Heart left ventricle (tissue), 16 donors: ENCODE results near the gene PPM1L. TPM values are rescaled to one million over a fixed set of nuclear protein-coding genes. Genes with fewer than 3 reads are reported as not detected.
A peak's percentile ranks its signal among the peaks of the same experiment; 100 is the strongest.
"Not testable (repeated sequence)": the region's sequence is repeated elsewhere in the genome, so short reads cannot be mapped to it uniquely, and the experiment has no call there.

ENCODE experiments used
- ATAC-seq, 4 donors: fragments of 200-7000 bp; cut with Tn5 transposase; one replicate each; pipeline ENCODE4 v1.9.1; 2020 to 2022; ENCODE audit warnings: moderate library complexity in 4 of 4, mild to moderate bottlenecking in 3 of 4, moderate number of reproducible peaks in 1 of 4
- DNase-seq, 5 donors: peaks; one replicate each; pipeline ENCODE4 v3.0.0-alpha.2; 2020
- H3K27ac ChIP-seq, 12 donors: fragments of 200-600 bp; sonication (generic) in 4 of 12; one replicate each; pipeline versions ENCODE4 v1.5.0 to v1.8.0; 2016 to 2022; ENCODE audit warnings: mild to moderate bottlenecking in 2 of 12
- H3K27me3 ChIP-seq, 9 donors: fragments of 200-600 bp; sonication (generic) in 2 of 9; one replicate each; pipeline versions ENCODE4 v1.5.1 to v1.8.0; 2016 to 2022; ENCODE audit warnings: mild to moderate bottlenecking in 3 of 9
- H3K36me3 ChIP-seq, 9 donors: fragments of 200-600 bp; sonication (generic) in 2 of 9; one replicate each; pipeline versions ENCODE4 v1.5.0 to v1.8.0; 2018 to 2022; ENCODE audit warnings: mild to moderate bottlenecking in 2 of 9
- H3K4me1 ChIP-seq, 12 donors: fragments of 200-600 bp; sonication (generic) in 4 of 12; one replicate each; pipeline versions ENCODE4 v1.5.0 to v1.8.0; 2016 to 2022; ENCODE audit warnings: mild to moderate bottlenecking in 3 of 12
- H3K4me3 ChIP-seq, 12 donors: fragments of 200-600 bp; sonication (generic) in 4 of 12; one replicate each; pipeline versions ENCODE4 v1.5.0 to v1.8.0; 2017 to 2022; ENCODE audit warnings: mild to moderate bottlenecking in 9 of 12, moderate library complexity in 4 of 12
- H3K9me3 ChIP-seq, 12 donors: fragments of 200-600 bp; sonication (generic) in 4 of 12; one replicate each; pipeline versions ENCODE4 v1.5.0 to v1.8.0; 2016 to 2022; ENCODE audit warnings: mild to moderate bottlenecking in 1 of 12
- CTCF ChIP-seq, 12 donors: fragments of 200-600 bp; sonication (generic) in 4 of 12; IDR thresholded peaks; one replicate each; pipeline versions ENCODE4 v1.5.0 to v1.8.0; 2018 to 2022; ENCODE audit warnings: antibody characterized with exemption in 12 of 12, mild to moderate bottlenecking in 5 of 12
- POLR2A ChIP-seq, 2 donors: fragments of 450-650 bp; IDR thresholded peaks; one replicate each; pipeline ENCODE4 v1.6.1; 2017; ENCODE audit warnings: antibody characterized with exemption in 2 of 2, mild to moderate bottlenecking in 2 of 2, moderate library complexity in 2 of 2
- WGBS, 4 donors: extraction: QIAGEN DNeasy Blood & Tissue Kit in 2 of 4; methylation state at CpG; one replicate each; pipeline versions ENCODE4 v1.1.5 to v1.1.7; 2013 to 2018; 5-methylcytosine and 5-hydroxymethylcytosine counted together
- intact Hi-C, 10 donors: fragments of 100-400 bp; cut with DNase I; formaldehyde crosslinking; loops; one replicate each; pipeline versions ENCODE4 v1.11.1 to v1.14.2; 2022
- long read RNA-seq, 3 donors: library from polyadenylated mRNA; unstranded; transcript quantifications; one replicate each; pipeline ENCODE4 v2.0.0, GENCODE V29; 2020 to 2021
- polyA plus RNA-seq, 2 donors: library from polyadenylated mRNA; stranded (reverse); fragments of 200-250 nt; gene quantifications; one replicate each; pipeline ENCODE4 v1.2.3, GENCODE V29; 2013
- total RNA-seq, 9 donors: library from RNA; depleted of rRNA in 2 of 9; stranded (reverse); fragments of >200 nt in 2 of 9; fragmentation: NEBNext Ultra II Directional in 3 of 9; extraction: Animal tissue kit (Norgen Biotek cat#: 25700) in 3 of 9; gene quantifications; one replicate each; pipeline versions ENCODE4 v1.1.0 to v1.2.4, GENCODE V29; 2016 to 2023
- donor health status: ischemic (EF 13 %, LVEDD 7.1; RV severe dilation, severe dysfunction).
- donor health status: healthy with polysubstance abuse.
- donor health status: DM: no; HTN: yes; CAD: no.
- donor health status: DM: no; HTN: no; CAD: no.
- donor health status: ischemic (EF 25% LVEDD 6.9; RV normal size, moderate dysfunction).
- donor health status: ischemic (EF 25% LVEDD 5.7; RV mildly dilated, moderate dysfunction).
- donor health status: healthy.
- donor health status: DM: yes; HTN: yes; CAD: no.
- donor health status: ischemic (EF 35%, LVEDD 5.7; RV mildly dilated, moderate dysfunction).
- donor health status: nonischemic (EF 11% LVEDD 7.7; RV severe dilation, severe dysfunction).
- donor health status: DM: yes; HTN: yes; CAD: no.
- donor health status: PGD.
- donor health status: ischemic (EF 29% LVEDD 5.4; RV normal size, mild dysfunction).
- donor health status: nonischemic (EF 23%, LVEDD 6.1; RV moderate dilation, normal function).

PPM1L gene
- total RNA-seq: 10 to 100 TPM; 31.4 to 89.6 (median 45.9) TPM
- polyA plus RNA-seq: 10 to 100 TPM in 1 of 2 donors, 1 to 10 TPM in 1; 6.2 to 14.9 TPM
- long read RNA-seq, donor 1, partial matches to known transcripts: 0 of 4 reads
- long read RNA-seq, donor 1, other reads (novel, unspliced or antisense): 4 of 4 reads
- long read RNA-seq, donor 2, partial matches to known transcripts: 1 of 15 reads
- long read RNA-seq, donor 2, other reads (novel, unspliced or antisense): 14 of 15 reads
- long read RNA-seq, donor 3, partial matches to known transcripts: 1 of 9 reads
- long read RNA-seq, donor 3, other reads (novel, unspliced or antisense): 8 of 9 reads

DNA sequence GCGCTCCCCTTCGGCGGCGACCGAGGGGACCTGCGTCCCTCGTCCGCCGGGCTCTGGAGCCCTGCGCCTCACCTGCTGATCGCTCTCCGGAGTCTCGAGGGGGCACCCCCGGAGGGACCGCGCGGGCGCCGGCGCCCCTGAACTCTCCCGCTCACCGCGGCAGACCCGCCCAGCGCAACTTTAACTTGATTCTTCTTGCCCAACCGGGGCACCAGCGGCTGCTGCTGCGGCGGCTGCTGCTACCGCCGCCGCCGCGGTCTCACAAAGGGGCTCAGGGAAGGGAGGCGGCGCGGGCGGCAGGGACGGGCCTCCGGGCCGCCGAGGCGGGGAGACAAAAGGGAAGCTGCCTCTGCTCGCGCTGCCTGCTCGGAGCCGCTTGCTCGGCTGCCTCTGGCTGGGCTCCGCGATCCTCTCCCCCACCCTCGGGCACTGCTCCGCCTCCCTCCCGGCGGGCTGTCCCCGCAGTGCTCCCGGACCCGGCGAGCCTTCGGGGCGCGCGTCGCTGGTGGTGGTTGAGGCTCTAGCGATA lies at the start of gene PPM1L:
Gene PPM1L (plus strand): TSS at position 456 of the 529 bp plus-strand sequence.
- peaks cover 0 to 38% (median 13%) of the 10 kb centered on the region in 12 donors for H3K4me1 ChIP-seq
- WGBS, 4 donors: 0 to 1% (median 0%) methylated on average over 28 to 64 of the region's 64 CpGs

GRCh38 chr3:160707187-160707794 lies 48.7 kb upstream of the PPM1L start:
- 15 to 21% (median 19%) methylated on average over 4 of the region's 4 CpGs for WGBS, 4 donors
- peaks cover 0 to 3% (median 0%) of the 10 kb centered on the region in 12 donors for H3K4me1 ChIP-seq
- no peaks in the 10 kb centered on the region for H3K36me3 ChIP-seq
- no peaks in the 10 kb centered on the region for H3K27me3 ChIP-seq
- intact Hi-C loops: loop anchor here in 9 of 10 donors (1.0 to 10.0 kb wide), 9 partner anchors 50 to 718 kb away; partner anchors contain the start of gene PPM1L (in 1 of the 9)
- TF ChIP-seq POLR2A (IDR thresholded peaks at IDR 0.05): no peak
- peak; percentile 43 to 78 (median 61) for TF ChIP-seq CTCF (IDR thresholded peaks at IDR 0.05)
- H3K4me3 ChIP-seq: no peak overlapping the region
- H3K9me3 ChIP-seq: no peaks in the 10 kb centered on the region
- H3K27ac ChIP-seq: no peak overlapping the region
- peak in 2 of 5 donors; percentile 31 to 43 for DNase-seq
- ATAC-seq: peak; percentile 58 to 85 (median 72)

More for the DNA sequence above, at the start of gene PPM1L:
- intact Hi-C loops: loop anchor here in 8 of 10 donors (1.0 to 10.0 kb wide), 14 partner anchors 17 to 466 kb away; partner anchors contain the start of genes KPNA4 (in 5 of the 8) and NMD3 (in 3 of the 8)
- DNase-seq (peak; percentile 57 to 88 (median 71)), ATAC-seq (peak; percentile 2 to 50 (median 29))
- H3K4me3 ChIP-seq: peak within 1 kb of the TSS; percentile 66 to 93 (median 82)
- H3K27me3 ChIP-seq: no peaks in the 10 kb centered on the region
- H3K9me3 ChIP-seq: no peaks in the 10 kb centered on the region
- no peak for TF ChIP-seq POLR2A (IDR thresholded peaks at IDR 0.05)
- TF ChIP-seq CTCF (IDR thresholded peaks at IDR 0.05): no peak
- H3K36me3 ChIP-seq: no peaks in the 10 kb centered on the region
- H3K27ac ChIP-seq: peak within 1 kb of the TSS; percentile 87 to 99 (median 96)

DNA sequence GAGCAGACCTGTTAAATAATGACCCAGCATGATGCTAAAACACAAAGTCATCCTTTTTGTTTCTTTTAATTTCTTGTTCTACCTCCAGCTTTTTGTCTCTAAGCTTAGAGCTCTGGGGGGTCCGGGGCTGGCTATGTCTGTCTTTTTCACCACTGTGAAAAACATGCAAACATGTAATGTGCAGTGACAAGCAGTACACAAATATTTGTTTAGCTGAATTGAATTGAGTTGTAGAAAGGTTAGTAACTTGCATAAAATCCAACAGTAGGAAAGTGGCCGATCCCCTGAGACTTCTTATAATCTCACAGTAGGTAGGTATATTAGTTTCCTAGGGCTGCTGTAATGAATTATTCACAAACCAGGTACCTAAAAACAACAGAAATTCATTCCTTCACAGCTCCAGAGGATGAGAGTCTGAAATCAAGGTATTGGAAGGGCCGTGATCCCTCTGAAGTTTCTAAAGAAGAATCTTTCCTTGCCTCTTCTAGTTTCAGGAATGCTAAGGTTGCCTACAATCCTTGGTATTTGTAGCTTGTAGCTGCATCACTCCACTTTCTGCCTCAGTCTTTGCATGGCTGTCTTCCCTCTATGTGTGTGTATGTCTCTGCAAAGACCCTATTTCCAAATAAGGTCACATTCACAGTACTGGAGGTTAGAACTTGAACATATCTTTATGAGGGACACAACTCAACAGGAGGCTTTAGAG lies 46.4 kb upstream of the PPM1L start:
- intact Hi-C loops: loop anchor here in 4 of 10 donors (2.0 to 10.0 kb wide), 7 partner anchors 48 to 715 kb away; partner anchors contain the start of gene PPM1L (in 1 of the 4)
- no peak for ATAC-seq
- H3K4me1 ChIP-seq: peaks cover 0 to 3% (median 0%) of the 10 kb centered on the region in 12 donors
- no peaks in the 10 kb centered on the region for H3K9me3 ChIP-seq
- DNase-seq: no peak
- H3K27me3 ChIP-seq: no peaks in the 10 kb centered on the region
- WGBS, 4 donors: 89 to 94% (median 91%) methylated on average over 3 of the region's 3 CpGs
- TF ChIP-seq POLR2A (IDR thresholded peaks at IDR 0.05) (no peak), CTCF (IDR thresholded peaks at IDR 0.05) (no peak)
- H3K27ac ChIP-seq: no peak overlapping the region
- no peak overlapping the region for H3K4me3 ChIP-seq
- no peaks in the 10 kb centered on the region for H3K36me3 ChIP-seq

- H3K36me3 ChIP-seq, H3K4me1 ChIP-seq, H3K9me3 ChIP-seq, ATAC-seq, DNase-seq, H3K27ac ChIP-seq, intact Hi-C loops, H3K4me3 ChIP-seq, H3K27me3 ChIP-seq: not testable (repeated sequence)
- WGBS, 4 donors: 88 to 97% (median 92%) methylated on average over 3 of the region's 3 CpGs
Measured at GRCh38 chr3:160713144-160713543, 42.9 kb upstream of the PPM1L start.
